ENCODE results near the gene LAYN. TPM values are rescaled to one million over a fixed set of nuclear protein-coding genes. Genes with fewer than 3 reads are reported as not detected.

The LAYN gene
- total RNA-seq, 1 experiment from 2014 or later: 3.7 TPM

- TF ChIP-seq PRDM15 (CRISPR knock-in tag; IDR thresholded peaks at IDR 0.05) (no peak), MLX (CRISPR knock-in tag; IDR thresholded peaks at IDR 0.05) (no peak)
Observed at GRCh38 chr11:111596319-111596718, 55.8 kb downstream of the LAYN start (continued).

- H3K36me3 Mint-ChIP-seq: no peaks in the 10 kb centered on the region
- H3K4me1 Mint-ChIP-seq: peaks cover 7% of the 10 kb centered on the region
- no peak for ATAC-seq
- POLR2A ChIA-PET: interaction anchor here (0.6 kb wide), 1 partner anchor 26 kb away, joined by 4 read pairs; no protein-coding TSS in a partner anchor
- H3K9me3 Mint-ChIP-seq: no peaks in the 10 kb centered on the region
- H3K27me3 Mint-ChIP-seq (ENCODE audit: low read depth): peaks cover 12% of the 10 kb centered on the region
- H3K27ac Mint-ChIP-seq: no peak overlapping the region
- no peak overlapping the region for H3K4me3 Mint-ChIP-seq
- CTCF ChIA-PET: interaction anchor here (1.2 to 1.6 kb wide), 3 partner anchors 11 to 179 kb away, joined by 3 to 8 read pairs (median 4); no protein-coding TSS in a partner anchor
- no peak for DNase-seq (ENCODE audit: low spot score)
- TF ChIP-seq NFYB (CRISPR knock-in tag; conservative IDR thresholded peaks at IDR 0.05; ENCODE audit: low read depth): no peak
- no peak for TF ChIP-seq RELA (CRISPR knock-in tag; IDR thresholded peaks at IDR 0.05; ENCODE audit: borderline replicate concordance)
- no peak for TF ChIP-seq ZNF512 (CRISPR knock-in tag; IDR thresholded peaks at IDR 0.05; ENCODE audit: borderline replicate concordance)
- no peak for TF ChIP-seq ZBTB21 (CRISPR knock-in tag; IDR thresholded peaks at IDR 0.05; ENCODE audit: borderline replicate concordance)
- no peak for TF ChIP-seq ZNF219 (CRISPR knock-in tag; IDR thresholded peaks at IDR 0.05; ENCODE audit: borderline replicate concordance)
- TF ChIP-seq HMGA2 (CRISPR knock-in tag; IDR thresholded peaks at IDR 0.05): no peak
- no peak for TF ChIP-seq PRDM15 (CRISPR knock-in tag; IDR thresholded peaks at IDR 0.05)
- TF ChIP-seq ATF6 (CRISPR knock-in tag; IDR thresholded peaks at IDR 0.05): no peak
- TF ChIP-seq USF1 (CRISPR knock-in tag; IDR thresholded peaks at IDR 0.05): no peak
- TF ChIP-seq E2F1 (CRISPR knock-in tag; IDR thresholded peaks at IDR 0.05): no peak
- TF ChIP-seq ELF4 (CRISPR knock-in tag; IDR thresholded peaks at IDR 0.05; ENCODE audit: low read depth): no peak
- no peak for TF ChIP-seq CDX4 (CRISPR knock-in tag; IDR thresholded peaks at IDR 0.05; ENCODE audit: borderline replicate concordance)
- no peak for TF ChIP-seq ZNF532 (CRISPR knock-in tag; IDR thresholded peaks at IDR 0.05; ENCODE audit: borderline replicate concordance)
- TF ChIP-seq GABPB1 (CRISPR knock-in tag; IDR thresholded peaks at IDR 0.05): no peak
Observed at GRCh38 chr11:111598148-111598547, 57.6 kb downstream of the LAYN start.
